ENCODE results near the gene SOS2.

GRCh38 chr14:50086321-50086711 is 145.1 kb downstream of the SOS2 start:
- TF ChIP-seq CTCF (IDR thresholded peaks at IDR 0.05) (no peak), EP300 (IDR thresholded peaks at IDR 0.05; ENCODE audit: low read depth) (no peak), POLR2A (IDR thresholded peaks at IDR 0.05) (no peak), POLR2AphosphoS5 (IDR thresholded peaks at IDR 0.05) (no peak)
